K562 (cell line): ENCODE measurements around the gene ATXN7L2. TPM values are rescaled to one million over a fixed set of nuclear protein-coding genes. Genes with fewer than 3 reads are reported as not detected.
A peak's percentile ranks its signal among the peaks of the same experiment; 100 is the strongest.

Experiments used
- CTCF ChIP-seq, 3 experiments: IDR thresholded peaks in 2 of 3; conservative IDR thresholded peaks in 1 of 3; 2 replicates each; pipeline ENCODE4 v1.5.1; 2011 to 2012; ENCODE audit warnings: low read length in 3 of 3, mild to moderate bottlenecking in 3 of 3, control low read depth in 2 of 3, improper control_type of control experiment in 1 of 3, inconsistent platforms in 1 of 3, low read depth in 1 of 3, mixed read lengths in 1 of 3, moderate library complexity in 1 of 3; ENCODE audit not compliant: insufficient read depth in 2 of 3
- DEAF1 ChIP-seq: fragments of 450-650 bp; formaldehyde crosslinking; IDR thresholded peaks from 2 replicates; pipeline ENCODE4 v1.4.0; 2020; ENCODE audit warnings: mild to moderate bottlenecking, moderate library complexity
- E2F3 ChIP-seq: fragments of 250-450 bp; sonication (Bioruptor Pico); IDR thresholded peaks from 2 replicates; pipeline ENCODE4 v1.4.0; 2020; ENCODE audit warnings: mild to moderate bottlenecking
- FOXM1 ChIP-seq, 2 experiments: fragments of 450-650 bp in 1 of 2; sonication (generic) in 1 of 2; formaldehyde crosslinking in 1 of 2; IDR thresholded peaks; 2 replicates each; pipeline versions ENCODE4 v1.6.1 to v1.9.0; 2017 to 2022; ENCODE audit warnings: low read depth in 2 of 2, mild to moderate bottlenecking in 2 of 2, missing genetic modification reagents in 1 of 2, moderate library complexity in 1 of 2
- HMGXB4 ChIP-seq: sonication (generic); formaldehyde crosslinking; IDR thresholded peaks from 2 replicates; pipeline ENCODE4 v1.8.1; 2023; ENCODE audit warnings: mild to moderate bottlenecking, missing genetic modification reagents
- IRF1 ChIP-seq: sonication (generic); formaldehyde crosslinking; IDR thresholded peaks from 2 replicates; pipeline ENCODE4 v1.8.0; 2022; ENCODE audit warnings: missing genetic modification reagents, mild to moderate bottlenecking, borderline replicate concordance
- KDM2B ChIP-seq: fragments of 250-450 bp; sonication (Bioruptor Pico); IDR thresholded peaks from 2 replicates; pipeline ENCODE4 v1.8.0; 2021; ENCODE audit warnings: mild to moderate bottlenecking, moderate library complexity
- NFIC ChIP-seq: fragments of 450-650 bp; IDR thresholded peaks from 2 replicates; pipeline ENCODE4 v1.6.1; 2017; ENCODE audit warnings: mild to moderate bottlenecking, inconsistent platforms
- OTX1 ChIP-seq: fragments of 450-650 bp; formaldehyde crosslinking; IDR thresholded peaks from 2 replicates; pipeline ENCODE4 v1.4.0; 2022; ENCODE audit warnings: mild to moderate bottlenecking
- POLR3G ChIP-seq: IDR thresholded peaks from 2 replicates; pipeline ENCODE4 v1.6.1; 2011; ENCODE audit not compliant: insufficient read length, insufficient replicate concordance; ENCODE audit errors: extremely low read depth
- RBFOX2 ChIP-seq: fragments of 200-400 bp; formaldehyde crosslinking; IDR thresholded peaks from 2 replicates; pipeline ENCODE4 v1.6.1; 2017; ENCODE audit warnings: low read depth, mild to moderate bottlenecking, low read length, moderate library complexity
- RCOR1 ChIP-seq, 2 experiments: IDR thresholded peaks; 2 replicates each; pipeline ENCODE4 v1.6.1; 2012; ENCODE audit warnings: low read depth in 2 of 2, low read length in 2 of 2, borderline replicate concordance in 1 of 2, improper control_type of control experiment in 1 of 2
- RUNX1 ChIP-seq: sonication (generic); IDR thresholded peaks from 2 replicates; pipeline ENCODE4 v1.6.1; 2016; ENCODE audit warnings: antibody characterized with exemption, low read depth
- SMAD4 ChIP-seq: fragments of 250-450 bp; sonication (Bioruptor Pico); conservative IDR thresholded peaks from 2 replicates; pipeline ENCODE4 v1.8.0; 2021; ENCODE audit warnings: inconsistent platforms, mild to moderate bottlenecking, moderate library complexity
- SOX6 ChIP-seq: fragments of 450-650 bp; IDR thresholded peaks from 2 replicates; pipeline ENCODE4 v1.6.1; 2014; ENCODE audit warnings: mild to moderate bottlenecking
- STAT5A ChIP-seq: IDR thresholded peaks from 2 replicates; pipeline ENCODE4 v1.6.1; 2012; ENCODE audit warnings: low read length, inconsistent platforms, borderline replicate concordance
- U2AF2 ChIP-seq: fragments of 200-400 bp; formaldehyde crosslinking; optimal IDR thresholded peaks from 2 replicates; pipeline ENCODE3; 2017; ENCODE audit warnings: low read depth, mild to moderate bottlenecking, low read length
- XRCC5 ChIP-seq: fragments of 200-400 bp; formaldehyde crosslinking; IDR thresholded peaks from 2 replicates; pipeline ENCODE4 v1.6.1; 2017; ENCODE audit warnings: low read depth, mild to moderate bottlenecking, low read length
- ZNF124 ChIP-seq: sonication (generic); formaldehyde crosslinking; IDR thresholded peaks from 2 replicates; pipeline ENCODE4 v1.8.1; 2022; ENCODE audit warnings: missing genetic modification reagents
- ZSCAN29 ChIP-seq: fragments of 450-650 bp; IDR thresholded peaks from 2 replicates; pipeline ENCODE4 v1.6.1; 2017
- polyA plus RNA-seq, 8 experiments: library from polyadenylated mRNA; depleted of rRNA in 4 of 8; stranded (reverse) in 5 of 8; unstranded in 3 of 8; fragments of >200 nt; fragmentation: Nextera tagmentation in 2 of 8; fragmentation: Illumina TruSeq in 1 of 8; extraction: Ambion mirVana in 2 of 8; extraction: Trizol in 1 of 8; gene quantifications; 2 replicates each; pipeline versions ENCODE4 v1.2.1 to v1.2.3, GENCODE V29; 2011 to 2014; ENCODE audit warnings: inconsistent platforms in 1 of 8, missing spikeins in 1 of 8
- total RNA-seq, 7 experiments: library from RNA; depleted of rRNA in 6 of 7; stranded (reverse); fragments of >200 nt in 6 of 7; fragmentation: Illumina TruSeq in 2 of 7; extraction: Trizol in 2 of 7; gene quantifications; 2 replicates each; pipeline versions ENCODE4 v1.2.1 to v1.2.3, GENCODE V29; 2011 to 2021; ENCODE audit warnings: low replicate concordance in 1 of 7

Gene ATXN7L2
- total and polyA plus RNA-seq, 9 of the 15 experiments (the other 6 are each of a cell fraction or from before 2014, with no cell fraction given): 0.21 to 10.4 (median 5.8) TPM

GRCh38 chr1:109493805-109494539 lies 10.3 kb downstream of the ATXN7L2 start, which contains the start of gene CYB561D1 (continued):
- TF ChIP-seq U2AF2 (no peak), IRF1 (CRISPR knock-in tag) (peak; percentile 33; the same call in 1 of the 2 replicates), SOX6 (peak; percentile 62; the same call in 1 of the 2 replicates), XRCC5 (peak; percentile 96), ZNF124 (CRISPR knock-in tag) (no peak), STAT5A (peak; percentile 24; the same call in 1 of the 2 replicates), RBFOX2 (peak; percentile 88), CTCF (IDR thresholded peaks at IDR 0.05 in 2 of 3, conservative IDR thresholded peaks at IDR 0.05 in 1 of 3; ENCODE audit: insufficient read depth in 2 of 3, low read depth in 1 of 3, low read length in 3 of 3) (peak; percentile 97 to 98 (median 97)), KDM2B (CRISPR knock-in tag) (peak; percentile 89), HMGXB4 (CRISPR knock-in tag) (0 out of 2 replicates have a peak, but pooled peaks have one; percentile 48), RCOR1 (IDR thresholded peaks at IDR 0.05; ENCODE audit: borderline replicate concordance in 1 of 2, low read depth in 2 of 2, low read length in 2 of 2) (peak in 1 of 2 experiments; percentile 79; a peak in 2 of 4 replicates), RUNX1 (0 out of 2 replicates have a peak, but pooled peaks have one; percentile 58), E2F3 (CRISPR knock-in tag) (0 out of 2 replicates have a peak, but pooled peaks have one; percentile 50), POLR3G (no peak), FOXM1 (IDR thresholded peaks at IDR 0.05; ENCODE audit: low read depth) (0 out of 2 replicates have a peak, but pooled peaks have one; percentile 7), FOXM1 (CRISPR knock-in tag; IDR thresholded peaks at IDR 0.05; ENCODE audit: low read depth) (0 out of 2 replicates have a peak, but pooled peaks have one; percentile 32), SMAD4 (CRISPR knock-in tag) (peak; percentile 59), OTX1 (CRISPR knock-in tag) (peak; percentile 19; the same call in 1 of the 2 replicates), NFIC (peak; percentile 74), DEAF1 (CRISPR knock-in tag) (peak; percentile 64), ZSCAN29 (0 out of 2 replicates have a peak, but pooled peaks have one; percentile 2)
